Measurements from ENCODE around the gene TBL3.

GRCh38 chr16:1958715-1959268 is 13.1 kb upstream of the TBL3 start:
- TF ChIP-seq POLR2AphosphoS5 (IDR thresholded peaks at IDR 0.05; ENCODE audit: low read depth, low read length) (no peak), TAF1 (IDR thresholded peaks at IDR 0.05; ENCODE audit: borderline replicate concordance, insufficient read depth, low read length) (no peak)
